Duodenal mucosa (tissue), 2 donors: ENCODE results near the gene MYO3B.

Source experiments
- H3K27ac ChIP-seq: one replicate; pipeline ENCODE4 v1.7.0; 2013; ENCODE audit warnings: low read depth, low read length
- H3K27me3 ChIP-seq, 2 donors: one replicate each; pipeline ENCODE4 v1.7.0; 2013; ENCODE audit warnings: low read length in 2 of 2, control low read depth in 1 of 2; ENCODE audit not compliant: insufficient read depth in 2 of 2, control insufficient read depth in 1 of 2
- H3K36me3 ChIP-seq, 2 donors: one replicate each; pipeline ENCODE4 v1.7.0; 2013; ENCODE audit warnings: low read length in 2 of 2, control low read depth in 1 of 2; ENCODE audit not compliant: insufficient read depth in 2 of 2, control insufficient read depth in 1 of 2
- H3K4me1 ChIP-seq, 2 donors: one replicate each; pipeline ENCODE4 v1.7.0; 2013; ENCODE audit warnings: low read length in 2 of 2, control low read depth in 1 of 2; ENCODE audit not compliant: insufficient read depth in 2 of 2, control insufficient read depth in 1 of 2
- H3K4me3 ChIP-seq, 2 donors: one replicate each; pipeline ENCODE4 v1.7.0; 2013; ENCODE audit warnings: low read length in 2 of 2, low read depth in 1 of 2
- H3K9ac ChIP-seq, 2 donors: one replicate each; pipeline ENCODE4 v1.7.0; 2013; ENCODE audit warnings: low read length in 2 of 2, low read depth in 1 of 2
- H3K9me3 ChIP-seq, 2 donors: one replicate each; pipeline ENCODE4 v1.7.0; 2013; ENCODE audit warnings: low read length in 2 of 2, control low read depth in 1 of 2; ENCODE audit not compliant: control insufficient read depth in 1 of 2

Gene MYO3B, protein sequence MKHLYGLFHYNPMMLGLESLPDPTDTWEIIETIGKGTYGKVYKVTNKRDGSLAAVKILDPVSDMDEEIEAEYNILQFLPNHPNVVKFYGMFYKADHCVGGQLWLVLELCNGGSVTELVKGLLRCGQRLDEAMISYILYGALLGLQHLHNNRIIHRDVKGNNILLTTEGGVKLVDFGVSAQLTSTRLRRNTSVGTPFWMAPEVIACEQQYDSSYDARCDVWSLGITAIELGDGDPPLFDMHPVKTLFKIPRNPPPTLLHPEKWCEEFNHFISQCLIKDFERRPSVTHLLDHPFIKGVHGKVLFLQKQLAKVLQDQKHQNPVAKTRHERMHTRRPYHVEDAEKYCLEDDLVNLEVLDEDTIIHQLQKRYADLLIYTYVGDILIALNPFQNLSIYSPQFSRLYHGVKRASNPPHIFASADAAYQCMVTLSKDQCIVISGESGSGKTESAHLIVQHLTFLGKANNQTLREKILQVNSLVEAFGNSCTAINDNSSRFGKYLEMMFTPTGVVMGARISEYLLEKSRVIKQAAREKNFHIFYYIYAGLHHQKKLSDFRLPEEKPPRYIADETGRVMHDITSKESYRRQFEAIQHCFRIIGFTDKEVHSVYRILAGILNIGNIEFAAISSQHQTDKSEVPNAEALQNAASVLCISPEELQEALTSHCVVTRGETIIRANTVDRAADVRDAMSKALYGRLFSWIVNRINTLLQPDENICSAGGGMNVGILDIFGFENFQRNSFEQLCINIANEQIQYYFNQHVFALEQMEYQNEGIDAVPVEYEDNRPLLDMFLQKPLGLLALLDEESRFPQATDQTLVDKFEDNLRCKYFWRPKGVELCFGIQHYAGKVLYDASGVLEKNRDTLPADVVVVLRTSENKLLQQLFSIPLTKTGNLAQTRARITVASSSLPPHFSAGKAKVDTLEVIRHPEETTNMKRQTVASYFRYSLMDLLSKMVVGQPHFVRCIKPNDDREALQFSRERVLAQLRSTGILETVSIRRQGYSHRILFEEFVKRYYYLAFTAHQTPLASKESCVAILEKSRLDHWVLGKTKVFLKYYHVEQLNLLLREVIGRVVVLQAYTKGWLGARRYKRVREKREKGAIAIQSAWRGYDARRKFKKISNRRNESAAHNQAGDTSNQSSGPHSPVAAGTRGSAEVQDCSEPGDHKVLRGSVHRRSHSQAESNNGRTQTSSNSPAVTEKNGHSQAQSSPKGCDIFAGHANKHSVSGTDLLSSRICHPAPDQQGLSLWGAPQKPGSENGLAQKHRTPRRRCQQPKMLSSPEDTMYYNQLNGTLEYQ (N-terminal part only)

DNA sequence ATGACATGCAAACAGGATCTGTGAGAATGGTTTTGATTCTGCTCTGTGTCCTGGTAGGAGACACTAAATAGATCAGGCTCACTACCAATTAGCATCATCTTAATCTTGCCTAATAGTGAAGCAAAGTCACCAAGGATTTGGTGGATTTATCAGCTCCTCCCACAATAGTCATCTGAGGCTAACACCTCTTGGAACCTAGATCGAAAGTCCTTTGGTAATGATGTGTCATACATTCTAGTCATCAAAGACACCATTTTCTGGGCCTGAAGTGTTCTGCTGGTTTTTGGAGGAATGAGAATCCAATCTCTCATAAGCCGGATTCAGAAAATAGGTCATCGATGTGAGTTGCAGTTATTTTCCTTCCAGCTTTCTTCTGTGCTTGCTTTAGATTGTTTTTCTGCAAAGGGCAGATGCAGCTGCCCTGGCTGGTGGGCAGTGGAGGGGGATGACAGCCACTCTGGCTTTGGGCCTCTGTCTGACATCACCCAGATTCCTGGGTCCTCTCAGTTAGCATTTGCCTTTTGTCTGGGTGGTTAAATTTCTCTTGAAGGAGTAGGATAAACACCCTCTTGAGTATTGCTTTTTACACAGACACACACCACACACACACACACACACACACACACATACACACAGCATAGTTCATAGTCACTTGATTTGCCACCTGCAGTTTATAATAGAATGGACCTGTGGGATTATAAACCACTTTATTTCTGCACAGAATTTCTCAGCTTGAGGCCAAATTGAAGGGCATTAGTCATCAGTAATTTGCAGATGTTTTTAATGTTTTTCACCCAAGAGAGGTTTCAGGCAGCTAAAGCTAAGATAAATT lies at the start of gene MYO3B:
TSS of gene MYO3B (plus strand) at position 198 of the 832 bp plus-strand sequence. CDS start at position 339, 141 bp downstream.
- H3K27ac ChIP-seq, result no peak within 1 kb of the TSS
- H3K4me1 ChIP-seq, result no peaks in the 10 kb centered on the region
- no peak within 1 kb of the TSS for H3K9ac ChIP-seq
- H3K4me3 ChIP-seq, result no peak within 1 kb of the TSS
- H3K27me3 ChIP-seq, result no peaks in the 10 kb centered on the region
- H3K9me3 ChIP-seq, result no peaks in the 10 kb centered on the region
- H3K36me3 ChIP-seq, result no peaks in the 10 kb centered on the region

- Histone ChIP-seq H3K36me3 (no peaks in the 10 kb centered on the region), H3K9ac (no peak overlapping the region), H3K27me3 (no peaks in the 10 kb centered on the region), H3K4me1 (no peaks in the 10 kb centered on the region), H3K9me3 (no peaks in the 10 kb centered on the region), H3K4me3 (no peak overlapping the region), H3K27ac (no peak overlapping the region)
Measured at GRCh38 chr2:170139276-170139967, 38.5 kb upstream of the MYO3B start.

DNA sequence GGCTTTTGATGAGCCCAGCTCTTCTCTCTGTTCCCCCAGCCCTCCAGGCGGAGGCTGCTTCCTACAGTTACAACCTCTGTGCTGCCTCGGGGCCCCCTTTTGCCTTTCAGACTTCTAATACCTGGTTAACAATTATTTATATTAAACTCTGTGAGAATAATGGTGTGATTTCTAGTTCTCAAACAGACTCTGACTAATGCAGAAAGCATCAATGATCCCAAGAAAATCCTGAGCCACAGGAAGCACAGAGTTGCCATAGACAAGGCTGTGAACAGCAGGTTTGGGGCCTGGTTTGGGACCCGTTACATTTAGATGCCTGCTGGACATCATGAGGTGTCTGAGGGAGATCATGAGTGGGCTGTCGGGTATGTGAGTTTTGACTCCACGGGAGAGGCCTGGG lies 37.4 kb upstream of the MYO3B start:
- Histone ChIP-seq H3K9me3 (no peaks in the 10 kb centered on the region), H3K27me3 (no peaks in the 10 kb centered on the region), H3K4me1 (no peaks in the 10 kb centered on the region), H3K9ac (no peak overlapping the region), H3K27ac (no peak overlapping the region), H3K36me3 (no peaks in the 10 kb centered on the region), H3K4me3 (no peak overlapping the region)

DNA sequence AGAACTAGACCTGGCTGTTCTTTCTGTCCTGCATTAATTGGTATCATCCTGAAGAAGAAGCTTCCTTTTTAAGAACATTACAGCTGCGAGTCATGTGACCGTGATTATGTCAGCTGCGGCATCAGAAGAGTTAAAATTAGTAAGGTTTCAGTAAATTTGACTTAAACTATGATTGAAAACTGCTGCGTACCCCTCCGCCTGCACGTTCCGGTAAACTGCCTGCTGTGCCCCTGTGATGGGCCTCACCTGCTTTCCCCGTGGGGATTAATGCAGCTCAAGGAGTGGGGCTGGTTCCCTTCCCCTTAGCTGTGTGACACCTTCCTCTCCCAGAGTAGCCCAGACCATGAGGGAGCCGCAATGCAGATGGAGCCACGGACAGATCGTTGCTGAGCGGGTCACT lies 36.1 kb upstream of the MYO3B start:
- no peaks in the 10 kb centered on the region for H3K27me3 ChIP-seq
- no peak overlapping the region for H3K9ac ChIP-seq
- H3K4me3 ChIP-seq, result no peak overlapping the region
- H3K36me3 ChIP-seq, result no peaks in the 10 kb centered on the region
- H3K4me1 ChIP-seq, result no peaks in the 10 kb centered on the region
- H3K9me3 ChIP-seq, result no peaks in the 10 kb centered on the region
- no peak overlapping the region for H3K27ac ChIP-seq

GRCh38 chr2:170142502-170142901 lies 35.4 kb upstream of the MYO3B start:
- no peaks in the 10 kb centered on the region for H3K4me1 ChIP-seq
- H3K27me3 ChIP-seq, result no peaks in the 10 kb centered on the region
- no peak overlapping the region for H3K27ac ChIP-seq
- no peaks in the 10 kb centered on the region for H3K36me3 ChIP-seq
- no peak overlapping the region for H3K4me3 ChIP-seq
- no peaks in the 10 kb centered on the region for H3K9me3 ChIP-seq
- no peak overlapping the region for H3K9ac ChIP-seq

- no peaks in the 10 kb centered on the region for H3K9me3 ChIP-seq
- H3K27me3 ChIP-seq, result no peaks in the 10 kb centered on the region
- no peak overlapping the region for H3K9ac ChIP-seq
- no peak overlapping the region for H3K27ac ChIP-seq
- no peak overlapping the region for H3K4me3 ChIP-seq
- H3K4me1 ChIP-seq, result no peaks in the 10 kb centered on the region
- no peaks in the 10 kb centered on the region for H3K36me3 ChIP-seq
Measured at GRCh38 chr2:170143045-170143717, 34.8 kb upstream of the MYO3B start.

GRCh38 chr2:170144761-170145160 lies 33.2 kb upstream of the MYO3B start:
- Histone ChIP-seq H3K27ac (no peak overlapping the region), H3K9ac (no peak overlapping the region), H3K36me3 (no peaks in the 10 kb centered on the region), H3K27me3 (no peaks in the 10 kb centered on the region), H3K4me3 (no peak overlapping the region), H3K9me3 (no peaks in the 10 kb centered on the region), H3K4me1 (no peaks in the 10 kb centered on the region)

DNA sequence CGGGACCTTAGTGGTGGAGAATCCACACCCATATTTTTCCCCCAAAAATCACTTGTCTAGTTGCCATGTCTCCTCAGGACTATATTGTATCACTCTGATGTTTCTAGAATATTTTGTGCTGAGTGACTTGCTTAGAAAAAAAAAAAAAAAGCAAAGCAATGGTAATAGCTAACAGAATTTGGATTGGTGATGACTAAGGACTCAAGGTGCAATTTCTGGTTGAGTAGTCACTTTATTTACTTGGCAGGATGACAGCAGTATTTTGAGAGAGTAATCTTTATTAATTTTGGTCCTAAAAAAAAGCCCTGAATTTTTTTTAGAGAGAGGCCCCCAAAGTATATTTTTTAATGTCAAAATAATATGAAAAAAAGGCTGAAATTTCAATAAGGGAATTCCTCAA lies 32.8 kb upstream of the MYO3B start:
- no peaks in the 10 kb centered on the region for H3K9me3 ChIP-seq
- no peak overlapping the region for H3K4me3 ChIP-seq
- no peaks in the 10 kb centered on the region for H3K36me3 ChIP-seq
- H3K27me3 ChIP-seq, result no peaks in the 10 kb centered on the region
- H3K9ac ChIP-seq, result no peak overlapping the region
- H3K27ac ChIP-seq, result no peak overlapping the region
- no peaks in the 10 kb centered on the region for H3K4me1 ChIP-seq
